Measurements from ENCODE around the gene BHLHE23.

Gene BHLHE23

GRCh38 chr20:62983210-62983609, 23.6 kb downstream of the BHLHE23 start:
- TF ChIP-seq TCF4 (CRISPR knock-in tag; IDR thresholded peaks at IDR 0.05; ENCODE audit: borderline replicate concordance) (no peak), BACH2 (CRISPR knock-in tag; IDR thresholded peaks at IDR 0.05; ENCODE audit: borderline replicate concordance) (no peak), CSDC2 (CRISPR knock-in tag; IDR thresholded peaks at IDR 0.05) (no peak), RARB (CRISPR knock-in tag; IDR thresholded peaks at IDR 0.05) (no peak), TOX (CRISPR knock-in tag; IDR thresholded peaks at IDR 0.05; ENCODE audit: borderline replicate concordance) (no peak), CREB5 (CRISPR knock-in tag; IDR thresholded peaks at IDR 0.05; ENCODE audit: low read depth) (no peak), ISL1 (CRISPR knock-in tag; IDR thresholded peaks at IDR 0.05) (no peak), ZFP30 (CRISPR knock-in tag; IDR thresholded peaks at IDR 0.05) (no peak), OSR1 (CRISPR knock-in tag; IDR thresholded peaks at IDR 0.05) (no peak), SNAI2 (CRISPR knock-in tag; IDR thresholded peaks at IDR 0.05) (no peak), ZNF565 (CRISPR knock-in tag; conservative IDR thresholded peaks at IDR 0.05; ENCODE audit: low read depth) (no peak), GLIS3 (CRISPR knock-in tag; IDR thresholded peaks at IDR 0.05) (no peak), ZNF70 (CRISPR knock-in tag; IDR thresholded peaks at IDR 0.05) (no peak), CSRNP3 (CRISPR knock-in tag; IDR thresholded peaks at IDR 0.05) (no peak), POU6F1 (CRISPR knock-in tag; IDR thresholded peaks at IDR 0.05; ENCODE audit: borderline replicate concordance, low read depth) (no peak), ARNTL (CRISPR knock-in tag; IDR thresholded peaks at IDR 0.05; ENCODE audit: borderline replicate concordance, low read depth) (no peak), TSHZ2 (CRISPR knock-in tag; IDR thresholded peaks at IDR 0.05) (no peak)
- ATAC-seq = no peak

- no peak for ATAC-seq
- no peak for TF ChIP-seq ZFP30 (CRISPR knock-in tag; IDR thresholded peaks at IDR 0.05)
- TF ChIP-seq ZFP3 (CRISPR knock-in tag; IDR thresholded peaks at IDR 0.05) = no peak
- TF ChIP-seq ESRRG (CRISPR knock-in tag; IDR thresholded peaks at IDR 0.05) = no peak
- no peak for TF ChIP-seq CSRNP3 (CRISPR knock-in tag; IDR thresholded peaks at IDR 0.05)
- no peak for TF ChIP-seq TSHZ2 (CRISPR knock-in tag; IDR thresholded peaks at IDR 0.05)
- no peak for TF ChIP-seq POU6F1 (CRISPR knock-in tag; IDR thresholded peaks at IDR 0.05; ENCODE audit: borderline replicate concordance, low read depth)
- no peak for TF ChIP-seq ZNF565 (CRISPR knock-in tag; conservative IDR thresholded peaks at IDR 0.05; ENCODE audit: low read depth)
- TF ChIP-seq ZC3H10 (CRISPR knock-in tag; IDR thresholded peaks at IDR 0.05) = no peak
- TF ChIP-seq CREB5 (CRISPR knock-in tag; IDR thresholded peaks at IDR 0.05; ENCODE audit: low read depth) = no peak
- no peak for TF ChIP-seq RARB (CRISPR knock-in tag; IDR thresholded peaks at IDR 0.05)
- no peak for TF ChIP-seq CSDC2 (CRISPR knock-in tag; IDR thresholded peaks at IDR 0.05)
- TF ChIP-seq ZNF70 (CRISPR knock-in tag; IDR thresholded peaks at IDR 0.05) = no peak
Observed at GRCh38 chr20:62982124-62983075, 24.4 kb downstream of the BHLHE23 start.
